BJ (cell line): Measurements from ENCODE around the gene TTC33. TPM values are rescaled to one million over a fixed set of nuclear protein-coding genes. Genes with fewer than 3 reads are reported as not detected.

Experiments
- CTCF ChIA-PET: fragments of 350-600 bp; formaldehyde crosslinking; extraction: SDS; loops from one replicate; lab custom pipeline; 2021; ENCODE audit warnings: antibody characterized with exemption, inconsistent platforms; lab: Yijun Ruan, JAX
- POLR2A ChIA-PET: fragments of 300-600 bp; sonication (Branson Sonifier 250); formaldehyde crosslinking; extraction: SDS; loops from one replicate; lab custom pipeline; 2021; ENCODE audit warnings: antibody characterized with exemption; lab: Charles Lee
- DNase-seq: peaks from one replicate; pipeline ENCODE4 v3.0.0-alpha.2; 2011; ENCODE audit warnings: low read depth
- H3K27me3 ChIP-seq: 2 replicates; pipeline ENCODE4 v1.6.0; 2011; ENCODE audit warnings: low read length; ENCODE audit not compliant: control insufficient read depth, insufficient read depth
- H3K36me3 ChIP-seq: 2 replicates; pipeline ENCODE4 v1.5.1; 2011; ENCODE audit warnings: low read length; ENCODE audit not compliant: control insufficient read depth, insufficient read depth
- H3K4me3 ChIP-seq: 2 replicates; pipeline ENCODE4 v1.5.1; 2011; ENCODE audit warnings: low read depth, mild to moderate bottlenecking, control low read depth, low read length
- polyA plus RNA-seq: library from polyadenylated mRNA; depleted of rRNA; stranded (reverse); fragments of >200 nt; gene quantifications from 2 replicates; pipeline ENCODE4 v1.2.3, GENCODE V29; 2011
- TF ChIP-seq, protein P1 (sequence below): IDR thresholded peaks from 2 replicates; pipeline ENCODE4 v1.5.1; 2011; ENCODE audit warnings: low read depth, mild to moderate bottlenecking, control low read depth, inconsistent platforms, low read length, moderate library complexity; ENCODE audit not compliant: insufficient read depth

The TTC33 gene
- polyA plus RNA-seq, 1 experiment = 2.8 TPM

DNA sequence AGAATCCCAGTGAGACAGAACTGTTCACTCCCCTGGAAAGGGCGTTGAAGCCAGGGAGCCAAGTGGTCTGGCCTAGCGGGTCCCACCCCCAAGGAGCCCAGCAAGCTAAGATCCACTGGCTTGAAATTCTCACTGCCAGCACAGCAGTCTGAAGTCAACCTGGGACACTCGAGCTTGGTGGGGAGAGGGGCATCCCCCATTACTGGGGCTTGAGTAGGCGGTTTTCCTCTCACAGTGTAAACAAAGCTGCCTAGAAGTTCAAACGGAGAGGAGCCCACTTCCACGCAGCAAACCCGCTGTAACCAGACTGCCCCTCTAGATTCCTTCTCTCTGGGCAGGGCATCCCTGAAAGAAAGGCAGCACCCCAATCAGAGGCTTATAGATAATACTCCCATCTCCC is 121.2 kb downstream of the TTC33 start:
- POLR2A ChIA-PET = no interaction called here
- H3K4me3 ChIP-seq = no peak overlapping the region
- no peaks in the 10 kb centered on the region; the same call in 1 of the 2 replicates for H3K27me3 ChIP-seq
- TF ChIP-seq, protein P1, sequence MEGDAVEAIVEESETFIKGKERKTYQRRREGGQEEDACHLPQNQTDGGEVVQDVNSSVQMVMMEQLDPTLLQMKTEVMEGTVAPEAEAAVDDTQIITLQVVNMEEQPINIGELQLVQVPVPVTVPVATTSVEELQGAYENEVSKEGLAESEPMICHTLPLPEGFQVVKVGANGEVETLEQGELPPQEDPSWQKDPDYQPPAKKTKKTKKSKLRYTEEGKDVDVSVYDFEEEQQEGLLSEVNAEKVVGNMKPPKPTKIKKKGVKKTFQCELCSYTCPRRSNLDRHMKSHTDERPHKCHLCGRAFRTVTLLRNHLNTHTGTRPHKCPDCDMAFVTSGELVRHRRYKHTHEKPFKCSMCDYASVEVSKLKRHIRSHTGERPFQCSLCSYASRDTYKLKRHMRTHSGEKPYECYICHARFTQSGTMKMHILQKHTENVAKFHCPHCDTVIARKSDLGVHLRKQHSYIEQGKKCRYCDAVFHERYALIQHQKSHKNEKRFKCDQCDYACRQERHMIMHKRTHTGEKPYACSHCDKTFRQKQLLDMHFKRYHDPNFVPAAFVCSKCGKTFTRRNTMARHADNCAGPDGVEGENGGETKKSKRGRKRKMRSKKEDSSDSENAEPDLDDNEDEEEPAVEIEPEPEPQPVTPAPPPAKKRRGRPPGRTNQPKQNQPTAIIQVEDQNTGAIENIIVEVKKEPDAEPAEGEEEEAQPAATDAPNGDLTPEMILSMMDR = no peak
- H3K36me3 ChIP-seq = no peaks in the 10 kb centered on the region
- CTCF ChIA-PET = no interaction called here
- no peak for DNase-seq

DNA sequence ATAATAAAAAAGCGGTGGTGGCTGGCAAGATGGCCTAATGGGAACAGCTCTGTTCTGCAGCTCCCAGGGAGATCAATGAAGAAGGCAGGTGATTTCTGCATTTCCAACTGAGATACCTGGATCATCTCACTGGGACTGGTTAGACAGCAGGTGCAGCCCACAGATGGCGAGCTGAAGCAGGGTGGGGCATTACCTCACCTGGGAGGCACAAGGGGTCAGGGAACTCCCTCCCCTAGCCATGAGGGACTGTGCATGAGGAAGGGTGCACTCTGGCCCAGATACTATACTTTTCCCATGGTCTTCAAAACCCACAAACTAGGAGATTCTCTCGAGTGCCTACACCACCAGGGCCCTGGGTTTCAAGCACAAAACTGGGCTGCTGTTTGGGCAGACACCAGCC is 121.6 kb downstream of the TTC33 start:
- H3K4me3 ChIP-seq = no peak overlapping the region
- TF ChIP-seq, protein P1 = no peak
- H3K27me3 ChIP-seq = no peaks in the 10 kb centered on the region; the same call in 1 of the 2 replicates
- DNase-seq = no peak
- CTCF ChIA-PET = no interaction called here
- H3K36me3 ChIP-seq = no peaks in the 10 kb centered on the region
- POLR2A ChIA-PET = no interaction called here

DNA sequence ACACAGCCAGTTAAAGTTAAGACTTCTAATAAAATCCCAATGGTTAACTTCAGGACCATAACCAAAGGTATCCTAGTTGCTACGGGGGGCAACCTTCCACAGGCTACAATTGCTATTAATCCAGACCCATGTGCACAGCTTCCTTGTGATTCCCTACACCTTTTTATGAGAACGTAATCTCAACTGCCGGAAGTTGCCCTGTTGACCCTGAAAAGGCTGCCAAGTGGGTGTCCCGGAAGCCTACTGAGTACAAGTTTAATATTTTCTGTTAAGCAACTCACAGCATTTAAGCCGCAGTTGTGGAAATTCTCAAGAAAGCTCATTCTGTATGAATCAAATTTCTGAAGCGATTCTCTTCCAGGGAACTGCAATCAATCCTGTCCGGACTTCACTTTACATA is 124.5 kb downstream of the TTC33 start:
- CTCF ChIA-PET = interaction anchor here (1.0 kb wide), 1 partner anchor 8 kb away, joined by 3 read pairs; no protein-coding TSS in a partner anchor
- no peak for DNase-seq
- POLR2A ChIA-PET = no interaction called here
- Histone ChIP-seq H3K27me3 (no peaks in the 10 kb centered on the region), H3K36me3 (no peaks in the 10 kb centered on the region), H3K4me3 (no peak overlapping the region)
- TF ChIP-seq, protein P1 = no peak

DNA sequence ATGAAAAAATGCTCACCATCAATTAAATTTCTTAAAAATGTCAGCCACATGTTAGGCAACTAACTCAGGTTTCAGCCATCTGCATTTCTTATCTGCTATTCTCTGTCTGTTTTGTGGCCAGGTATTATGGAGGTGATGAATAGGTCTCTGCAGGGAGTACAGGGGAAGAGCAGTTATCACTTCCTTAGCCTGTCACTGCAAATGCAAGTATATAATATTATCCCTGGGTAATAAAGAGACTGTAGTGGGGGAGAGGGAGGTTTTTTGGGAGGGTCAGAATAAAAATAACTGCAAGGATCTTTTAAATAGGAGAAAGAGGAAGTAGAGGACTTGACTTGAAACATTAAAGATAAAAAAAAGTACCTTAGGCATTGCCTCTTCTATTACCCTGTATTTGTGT is 125.6 kb downstream of the TTC33 start:
- ChIA-PET CTCF (no interaction called here), POLR2A (no interaction called here)
- no peaks in the 10 kb centered on the region for H3K27me3 ChIP-seq
- no peaks in the 10 kb centered on the region for H3K36me3 ChIP-seq
- no peak overlapping the region for H3K4me3 ChIP-seq
- no peak for DNase-seq
- TF ChIP-seq, protein P1 = no peak

DNA sequence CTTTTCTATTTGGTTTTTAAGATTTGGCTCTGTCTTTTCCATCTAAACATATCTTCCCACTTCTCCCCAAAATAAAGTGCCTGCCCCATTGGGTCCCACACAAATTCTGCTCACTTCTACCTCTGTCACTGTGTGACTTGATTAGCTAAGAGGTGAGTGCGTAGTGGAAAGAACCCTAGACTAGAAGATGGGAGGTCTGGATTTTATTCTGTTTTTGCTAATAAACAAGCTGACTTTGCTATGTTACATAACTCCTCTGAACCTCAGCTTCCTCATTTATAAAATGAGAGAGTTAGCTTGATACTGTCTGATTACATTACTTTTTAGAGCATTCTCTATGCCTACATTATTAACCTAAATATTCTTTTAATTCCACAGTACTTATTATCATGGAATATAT is 127.4 kb downstream of the TTC33 start:
- TF ChIP-seq, protein P1 = no peak
- Histone ChIP-seq H3K4me3 (no peak overlapping the region), H3K36me3 (no peaks in the 10 kb centered on the region), H3K27me3 (no peaks in the 10 kb centered on the region)
- POLR2A ChIA-PET = no interaction called here
- CTCF ChIA-PET = no interaction called here
- DNase-seq = no peak
